ENCODE measurements around the gene COQ10A.

DNA sequence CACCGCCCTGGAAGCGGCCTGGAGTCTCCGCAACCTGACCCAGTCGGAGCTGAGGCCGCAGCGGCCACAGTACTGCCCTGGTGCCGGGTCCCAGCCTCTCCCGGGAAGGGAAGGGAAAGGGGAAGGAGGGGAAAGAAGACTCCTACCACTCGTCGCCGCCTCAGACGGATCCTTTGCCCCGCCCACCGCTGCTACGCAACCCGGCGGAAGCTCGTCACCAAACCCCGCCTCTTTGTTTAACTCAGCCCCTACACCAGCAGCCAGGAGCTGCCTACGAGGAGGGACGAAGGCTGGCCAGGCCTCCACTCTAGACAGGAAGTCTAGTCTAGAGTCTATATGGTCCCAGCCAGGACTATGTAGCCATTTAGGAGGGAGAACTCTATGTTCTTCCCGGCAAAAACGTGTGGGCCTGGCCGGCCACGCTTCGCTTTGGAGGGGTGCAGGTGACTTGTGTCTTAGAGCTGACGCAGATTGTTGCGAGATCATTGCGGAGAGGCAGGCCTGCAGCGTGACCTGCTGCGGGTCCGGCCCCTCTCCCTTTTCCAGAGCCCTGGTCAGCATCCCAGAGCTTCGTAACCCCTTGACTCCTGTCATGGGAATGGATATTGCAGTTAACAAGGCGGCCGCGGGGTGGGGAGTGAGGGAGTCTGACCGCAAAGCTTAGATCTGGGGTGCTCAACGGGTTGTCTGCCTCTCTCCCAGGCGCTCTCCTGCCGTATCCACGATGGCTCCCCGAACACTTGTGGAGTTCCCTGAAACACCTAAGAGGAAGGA is 44.8 kb upstream of the COQ10A start, which contains the start of gene RNF41:
- TF ChIP-seq RXRA (IDR thresholded peaks at IDR 0.05; ENCODE audit: insufficient read depth, low read depth, low read length), result no peak
- TF ChIP-seq, protein P1, sequence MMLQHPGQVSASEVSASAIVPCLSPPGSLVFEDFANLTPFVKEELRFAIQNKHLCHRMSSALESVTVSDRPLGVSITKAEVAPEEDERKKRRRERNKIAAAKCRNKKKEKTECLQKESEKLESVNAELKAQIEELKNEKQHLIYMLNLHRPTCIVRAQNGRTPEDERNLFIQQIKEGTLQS (IDR thresholded peaks at IDR 0.05; ENCODE audit: insufficient read depth, low read depth, low read length), result no peak
- TF ChIP-seq, protein P2, sequence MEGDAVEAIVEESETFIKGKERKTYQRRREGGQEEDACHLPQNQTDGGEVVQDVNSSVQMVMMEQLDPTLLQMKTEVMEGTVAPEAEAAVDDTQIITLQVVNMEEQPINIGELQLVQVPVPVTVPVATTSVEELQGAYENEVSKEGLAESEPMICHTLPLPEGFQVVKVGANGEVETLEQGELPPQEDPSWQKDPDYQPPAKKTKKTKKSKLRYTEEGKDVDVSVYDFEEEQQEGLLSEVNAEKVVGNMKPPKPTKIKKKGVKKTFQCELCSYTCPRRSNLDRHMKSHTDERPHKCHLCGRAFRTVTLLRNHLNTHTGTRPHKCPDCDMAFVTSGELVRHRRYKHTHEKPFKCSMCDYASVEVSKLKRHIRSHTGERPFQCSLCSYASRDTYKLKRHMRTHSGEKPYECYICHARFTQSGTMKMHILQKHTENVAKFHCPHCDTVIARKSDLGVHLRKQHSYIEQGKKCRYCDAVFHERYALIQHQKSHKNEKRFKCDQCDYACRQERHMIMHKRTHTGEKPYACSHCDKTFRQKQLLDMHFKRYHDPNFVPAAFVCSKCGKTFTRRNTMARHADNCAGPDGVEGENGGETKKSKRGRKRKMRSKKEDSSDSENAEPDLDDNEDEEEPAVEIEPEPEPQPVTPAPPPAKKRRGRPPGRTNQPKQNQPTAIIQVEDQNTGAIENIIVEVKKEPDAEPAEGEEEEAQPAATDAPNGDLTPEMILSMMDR (IDR thresholded peaks at IDR 0.05; ENCODE audit: control extremely low read depth in 1 of 3, insufficient read depth in 1 of 3, low read depth in 1 of 3, low read length in 3 of 3), result peak in 2 of 3 experiments; percentile 9 to 24; a peak in 2 of 4 replicates
- no peak for TF ChIP-seq JUND (IDR thresholded peaks at IDR 0.05; ENCODE audit: low read length)
- TF ChIP-seq ZNF274 (IDR thresholded peaks at IDR 0.05; ENCODE audit: borderline replicate concordance, extremely low read depth, low read length), result no peak
- peak; percentile 65 to 88 for TF ChIP-seq POLR2A (IDR thresholded peaks at IDR 0.05; ENCODE audit: control extremely low read depth in 1 of 2, low read depth in 2 of 2, low read length in 2 of 2)
- TF ChIP-seq SIN3A (conservative IDR thresholded peaks at IDR 0.05 in 1 of 2, IDR thresholded peaks at IDR 0.05 in 1 of 2; ENCODE audit: low read depth in 1 of 2, low read length in 2 of 2), result peak in 1 of 2 experiments; percentile 54; a peak in 1 of 4 replicates
- peak; percentile 75 for TF ChIP-seq ASH2L (IDR thresholded peaks at IDR 0.05; ENCODE audit: low read length)
- TF ChIP-seq, protein P3, sequence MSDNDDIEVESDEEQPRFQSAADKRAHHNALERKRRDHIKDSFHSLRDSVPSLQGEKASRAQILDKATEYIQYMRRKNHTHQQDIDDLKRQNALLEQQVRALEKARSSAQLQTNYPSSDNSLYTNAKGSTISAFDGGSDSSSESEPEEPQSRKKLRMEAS (IDR thresholded peaks at IDR 0.05), result no peak; the same call in 1 of the 2 replicates
- TF ChIP-seq CHD2 (IDR thresholded peaks at IDR 0.05; ENCODE audit: low read length), result no peak
- TF ChIP-seq CHD1 (IDR thresholded peaks at IDR 0.05; ENCODE audit: low read depth, low read length), result no peak
- no peak; the same call in 1 of the 2 replicates for TF ChIP-seq EGR1 (IDR thresholded peaks at IDR 0.05; ENCODE audit: borderline replicate concordance, low read depth, low read length)
